HG03159 (cell line): ENCODE results near the gene ANKRD40.
A peak's percentile ranks its signal among the peaks of the same experiment; 100 is the strongest.
"Not testable (repeated sequence)": the region's sequence is repeated elsewhere in the genome, so short reads cannot be mapped to it uniquely, and the experiment has no call there.

ENCODE experiments used
- ATAC-seq: cut with Tn5 transposase; IDR thresholded peaks from one replicate; pipeline ENCODE4 v1.9.1; 2021; ENCODE audit warnings: mild to moderate bottlenecking, moderate library complexity; ENCODE audit not compliant: unreplicated experiment

The ANKRD40 gene

GRCh38 chr17:50707289-50708049 lies at the start of gene ANKRD40:
Gene ANKRD40, minus strand, starts transcription at chr17:50707914. Its CDS starts 260 bp downstream, at chr17:50707654.
- peak; percentile 73 for ATAC-seq

- no peak for ATAC-seq
Measured at GRCh38 chr17:50754521-50754920, 46.8 kb upstream of the ANKRD40 start.

GRCh38 chr17:50749245-50749644 lies 41.5 kb upstream of the ANKRD40 start:
- ATAC-seq = no peak

GRCh38 chr17:50745631-50746030 lies 37.9 kb upstream of the ANKRD40 start:
- no peak for ATAC-seq

GRCh38 chr17:50739098-50739497 lies 31.4 kb upstream of the ANKRD40 start:
- ATAC-seq = no peak

- ATAC-seq = no peak
Measured at GRCh38 chr17:50737118-50737698, 29.5 kb upstream of the ANKRD40 start.

- no peak for ATAC-seq
Measured at GRCh38 chr17:50735287-50735686, 27.6 kb upstream of the ANKRD40 start.

- no peak for ATAC-seq
Measured at GRCh38 chr17:50731575-50732460, 24.1 kb upstream of the ANKRD40 start.

GRCh38 chr17:50728881-50729765 lies 21.4 kb upstream of the ANKRD40 start:
- no peak for ATAC-seq

GRCh38 chr17:50728112-50728429 lies 20.4 kb upstream of the ANKRD40 start:
- no peak for ATAC-seq

- ATAC-seq = no peak
Measured at GRCh38 chr17:50725769-50726655, 18.3 kb upstream of the ANKRD40 start.

GRCh38 chr17:50724622-50725021 lies 16.9 kb upstream of the ANKRD40 start:
- ATAC-seq = not testable (repeated sequence)

- no peak for ATAC-seq
Measured at GRCh38 chr17:50722746-50723145, 15.0 kb upstream of the ANKRD40 start.

- no peak for ATAC-seq
Measured at GRCh38 chr17:50721194-50722010, 13.7 kb upstream of the ANKRD40 start.

- no peak for ATAC-seq
Measured at GRCh38 chr17:50719924-50720794, 12.4 kb upstream of the ANKRD40 start.

- peak; percentile 76 for ATAC-seq
Measured at GRCh38 chr17:50719144-50719923, 11.6 kb upstream of the ANKRD40 start, which contains the start of gene LUC7L3. Gene LUC7L3, plus strand, starts transcription at chr17:50719603. Its CDS starts 130 bp downstream, at chr17:50719733.

- ATAC-seq = no peak
Measured at GRCh38 chr17:50715471-50715870, 7.8 kb upstream of the ANKRD40 start.
